ENCODE data around the gene HACL1. TPM values are rescaled to one million over a fixed set of nuclear protein-coding genes. Genes with fewer than 3 reads are reported as not detected.

Gene HACL1
- polyA plus RNA-seq, 1 of the 3 experiments (the other 2 are of a cell fraction) = 15.1 TPM

- 35% methylated on average over 10 of the region's 10 CpGs for WGBS (ENCODE audit: low lambda C conversion rate)
- no peak for TF ChIP-seq TAF1 (IDR thresholded peaks at IDR 0.05; ENCODE audit: borderline replicate concordance, low read depth, low read length)
- no peak for TF ChIP-seq JUND (IDR thresholded peaks at IDR 0.05)
- TF ChIP-seq SIN3A (IDR thresholded peaks at IDR 0.05; ENCODE audit: borderline replicate concordance, low read depth, low read length) = 0 out of 2 replicates have a peak, but pooled peaks have one; percentile 27
- TF ChIP-seq CTCF (IDR thresholded peaks at IDR 0.05) = peak; percentile 87
- TF ChIP-seq SMC3 (IDR thresholded peaks at IDR 0.05; ENCODE audit: low read depth, low read length) = peak; percentile 90
- TF ChIP-seq RAD21 (IDR thresholded peaks at IDR 0.05; ENCODE audit: low read length) = peak; percentile 93
- TF ChIP-seq MAX (IDR thresholded peaks at IDR 0.05; ENCODE audit: low read depth) = peak; percentile 49; the same call in 1 of the 2 replicates
- H3K27ac ChIP-seq (ENCODE audit: low read depth in 2 of 2, low read length in 1 of 2) = peak overlapping the region; percentile 79 to 94; a peak in 3 of 4 replicates
- no peaks in the 10 kb centered on the region for H4K20me1 ChIP-seq (ENCODE audit: insufficient read depth)
- H3K4me1 ChIP-seq (ENCODE audit: control insufficient read depth in 1 of 2, insufficient read depth in 2 of 2, low read depth in 1 of 2, low read length in 1 of 2) = peaks cover 26 to 27% of the 10 kb centered on the region in 2 experiments
- H3K9me3 ChIP-seq = no peaks in the 10 kb centered on the region
- peak overlapping the region; percentile 58 for H3K4me2 ChIP-seq
- H3K9ac ChIP-seq = peak overlapping the region; percentile 51; the same call in 1 of the 2 replicates
- H3K79me2 ChIP-seq (ENCODE audit: insufficient read depth) = peaks cover 12% of the 10 kb centered on the region; the same call in 1 of the 2 replicates
- no peaks in the 10 kb centered on the region for H3K27me3 ChIP-seq (ENCODE audit: insufficient read depth)
- no peaks in the 10 kb centered on the region for H3K36me3 ChIP-seq (replicated peaks in 1 of 2; ENCODE audit: control insufficient read depth in 1 of 2, insufficient read depth in 2 of 2, low read length in 1 of 2)
- no peaks in the 10 kb centered on the region for H3K9me2 ChIP-seq
- H3K4me3 ChIP-seq (ENCODE audit: low read depth in 2 of 2, low read length in 1 of 2) = no peak overlapping the region; a peak in 2 of 4 replicates
- peaks cover 40% of the 10 kb centered on the region for H3F3A ChIP-seq (replicated peaks; ENCODE audit: insufficient read depth)
- H2AFZ ChIP-seq (ENCODE audit: low read depth) = no peak overlapping the region
- ChIA-PET CTCF (interaction anchor here (0.6 to 8.0 kb wide), 30 partner anchors 15 to 551 kb away, joined by 3 to 78 read pairs (median 3); partner anchors contain the start of gene ANKRD28), POLR2A (no interaction called here)
- peak; percentile 76 for DNase-seq
Measured at GRCh38 chr3:15629860-15630597, 28.7 kb upstream of the HACL1 start.

DNA sequence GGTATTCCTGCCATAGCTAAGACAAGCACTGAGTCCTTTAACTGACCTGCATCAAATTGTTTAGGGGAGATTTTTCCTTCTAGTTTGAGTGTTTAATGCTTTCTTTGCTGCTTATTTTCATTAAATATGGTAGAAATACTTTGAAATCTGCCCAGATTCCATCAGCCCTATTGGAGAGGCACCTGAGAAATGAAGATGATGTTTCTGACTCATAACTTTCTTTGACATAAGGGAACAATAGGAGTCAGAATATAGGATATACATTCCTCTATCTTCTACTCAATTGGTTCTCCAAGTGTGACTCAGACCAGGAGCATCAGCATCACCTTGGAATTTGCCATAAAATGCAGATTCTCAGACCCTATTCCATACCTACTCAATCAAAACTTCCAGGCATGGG lies 27.6 kb upstream of the HACL1 start:
- Histone ChIP-seq H3K4me1 (ENCODE audit: control insufficient read depth in 1 of 2, insufficient read depth in 2 of 2, low read depth in 1 of 2, low read length in 1 of 2) (peaks cover 16% of the 10 kb centered on the region in 2 experiments; a peak in 3 of 4 replicates), H3K9me2 (no peaks in the 10 kb centered on the region), H3K4me2 (no peak overlapping the region), H3K4me3 (ENCODE audit: low read depth in 2 of 2, low read length in 1 of 2) (no peak overlapping the region), H3F3A (replicated peaks; ENCODE audit: insufficient read depth) (peaks cover 29% of the 10 kb centered on the region), H3K9me3 (no peaks in the 10 kb centered on the region), H2AFZ (ENCODE audit: low read depth) (no peak overlapping the region), H3K27me3 (ENCODE audit: insufficient read depth) (no peaks in the 10 kb centered on the region), H4K20me1 (ENCODE audit: insufficient read depth) (no peaks in the 10 kb centered on the region), H3K27ac (ENCODE audit: low read depth in 2 of 2, low read length in 1 of 2) (0 out of 4 replicates have a peak overlapping the region, but pooled peaks of 1 of the 2 experiments have one; percentile 94), H3K36me3 (replicated peaks in 1 of 2; ENCODE audit: control insufficient read depth in 1 of 2, insufficient read depth in 2 of 2, low read length in 1 of 2) (no peaks in the 10 kb centered on the region), H3K9ac (no peak overlapping the region), H3K79me2 (ENCODE audit: insufficient read depth) (peaks cover 12% of the 10 kb centered on the region; the same call in 1 of the 2 replicates)
- ChIA-PET CTCF (interaction anchor here (1.1 to 8.0 kb wide), 9 partner anchors 41 to 549 kb away, joined by 3 to 78 read pairs (median 4); partner anchors contain the start of gene ANKRD28), POLR2A (no interaction called here)
- DNase-seq = no peak
- TF ChIP-seq IRF3 (IDR thresholded peaks at IDR 0.05; ENCODE audit: low read depth, low read length) = no peak
- no peak for TF ChIP-seq TEAD4 (IDR thresholded peaks at IDR 0.05; ENCODE audit: borderline replicate concordance, insufficient read depth)
- no peak for TF ChIP-seq USF1 (IDR thresholded peaks at IDR 0.05; ENCODE audit: borderline replicate concordance, low read depth)
- TF ChIP-seq, protein P1, sequence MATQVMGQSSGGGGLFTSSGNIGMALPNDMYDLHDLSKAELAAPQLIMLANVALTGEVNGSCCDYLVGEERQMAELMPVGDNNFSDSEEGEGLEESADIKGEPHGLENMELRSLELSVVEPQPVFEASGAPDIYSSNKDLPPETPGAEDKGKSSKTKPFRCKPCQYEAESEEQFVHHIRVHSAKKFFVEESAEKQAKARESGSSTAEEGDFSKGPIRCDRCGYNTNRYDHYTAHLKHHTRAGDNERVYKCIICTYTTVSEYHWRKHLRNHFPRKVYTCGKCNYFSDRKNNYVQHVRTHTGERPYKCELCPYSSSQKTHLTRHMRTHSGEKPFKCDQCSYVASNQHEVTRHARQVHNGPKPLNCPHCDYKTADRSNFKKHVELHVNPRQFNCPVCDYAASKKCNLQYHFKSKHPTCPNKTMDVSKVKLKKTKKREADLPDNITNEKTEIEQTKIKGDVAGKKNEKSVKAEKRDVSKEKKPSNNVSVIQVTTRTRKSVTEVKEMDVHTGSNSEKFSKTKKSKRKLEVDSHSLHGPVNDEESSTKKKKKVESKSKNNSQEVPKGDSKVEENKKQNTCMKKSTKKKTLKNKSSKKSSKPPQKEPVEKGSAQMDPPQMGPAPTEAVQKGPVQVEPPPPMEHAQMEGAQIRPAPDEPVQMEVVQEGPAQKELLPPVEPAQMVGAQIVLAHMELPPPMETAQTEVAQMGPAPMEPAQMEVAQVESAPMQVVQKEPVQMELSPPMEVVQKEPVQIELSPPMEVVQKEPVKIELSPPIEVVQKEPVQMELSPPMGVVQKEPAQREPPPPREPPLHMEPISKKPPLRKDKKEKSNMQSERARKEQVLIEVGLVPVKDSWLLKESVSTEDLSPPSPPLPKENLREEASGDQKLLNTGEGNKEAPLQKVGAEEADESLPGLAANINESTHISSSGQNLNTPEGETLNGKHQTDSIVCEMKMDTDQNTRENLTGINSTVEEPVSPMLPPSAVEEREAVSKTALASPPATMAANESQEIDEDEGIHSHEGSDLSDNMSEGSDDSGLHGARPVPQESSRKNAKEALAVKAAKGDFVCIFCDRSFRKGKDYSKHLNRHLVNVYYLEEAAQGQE (IDR thresholded peaks at IDR 0.05; ENCODE audit: low read depth, low read length) = no peak
- TF ChIP-seq, protein P2, sequence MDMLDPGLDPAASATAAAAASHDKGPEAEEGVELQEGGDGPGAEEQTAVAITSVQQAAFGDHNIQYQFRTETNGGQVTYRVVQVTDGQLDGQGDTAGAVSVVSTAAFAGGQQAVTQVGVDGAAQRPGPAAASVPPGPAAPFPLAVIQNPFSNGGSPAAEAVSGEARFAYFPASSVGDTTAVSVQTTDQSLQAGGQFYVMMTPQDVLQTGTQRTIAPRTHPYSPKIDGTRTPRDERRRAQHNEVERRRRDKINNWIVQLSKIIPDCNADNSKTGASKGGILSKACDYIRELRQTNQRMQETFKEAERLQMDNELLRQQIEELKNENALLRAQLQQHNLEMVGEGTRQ (IDR thresholded peaks at IDR 0.05; ENCODE audit: borderline replicate concordance, low read depth, low read length) = no peak
- TF ChIP-seq RAD21 (IDR thresholded peaks at IDR 0.05; ENCODE audit: low read length) = no peak
- TF ChIP-seq TAF1 (IDR thresholded peaks at IDR 0.05; ENCODE audit: borderline replicate concordance, low read depth, low read length) = no peak
- no peak for TF ChIP-seq CHD2 (IDR thresholded peaks at IDR 0.05; ENCODE audit: low read length, partially characterized antibody)
- TF ChIP-seq GATA2 (CRISPR knock-in tag; IDR thresholded peaks at IDR 0.05) = no peak
- TF ChIP-seq FOXM1 (IDR thresholded peaks at IDR 0.05; ENCODE audit: low read depth) = no peak
- TF ChIP-seq YY1 (IDR thresholded peaks at IDR 0.05; ENCODE audit: low read depth) = no peak
